ENCODE measurements around the gene MIER2. TPM values are rescaled to one million over a fixed set of nuclear protein-coding genes. Genes with fewer than 3 reads are reported as not detected.

MIER2 gene
- total RNA-seq, 2 donors from 2014 or later, result 15.2 to 22.4 TPM

GRCh38 chr19:369876-370275 is 25.3 kb upstream of the MIER2 start:
- peaks cover 0 to 7% of the 10 kb centered on the region in 2 donors for H3K4me1 ChIP-seq
- DNase-seq (ENCODE audit: low spot score), result no peak
- H3K36me3 ChIP-seq, result no peaks in the 10 kb centered on the region
- TF ChIP-seq CTCF (IDR thresholded peaks at IDR 0.05), result no peak
- H3K4me3 ChIP-seq, result no peak overlapping the region
- H3K27me3 ChIP-seq, result no peaks in the 10 kb centered on the region
- H3K9me3 ChIP-seq, result no peaks in the 10 kb centered on the region
- no peak overlapping the region for H3K27ac ChIP-seq

GRCh38 chr19:369256-369655 is 24.7 kb upstream of the MIER2 start:
- Histone ChIP-seq H3K4me1 (peaks cover 0 to 7% of the 10 kb centered on the region in 2 donors), H3K27me3 (no peaks in the 10 kb centered on the region), H3K36me3 (no peaks in the 10 kb centered on the region), H3K9me3 (no peaks in the 10 kb centered on the region), H3K27ac (no peak overlapping the region), H3K4me3 (no peak overlapping the region)
- TF ChIP-seq CTCF (IDR thresholded peaks at IDR 0.05), result no peak
- no peak for DNase-seq (ENCODE audit: low spot score)

DNA sequence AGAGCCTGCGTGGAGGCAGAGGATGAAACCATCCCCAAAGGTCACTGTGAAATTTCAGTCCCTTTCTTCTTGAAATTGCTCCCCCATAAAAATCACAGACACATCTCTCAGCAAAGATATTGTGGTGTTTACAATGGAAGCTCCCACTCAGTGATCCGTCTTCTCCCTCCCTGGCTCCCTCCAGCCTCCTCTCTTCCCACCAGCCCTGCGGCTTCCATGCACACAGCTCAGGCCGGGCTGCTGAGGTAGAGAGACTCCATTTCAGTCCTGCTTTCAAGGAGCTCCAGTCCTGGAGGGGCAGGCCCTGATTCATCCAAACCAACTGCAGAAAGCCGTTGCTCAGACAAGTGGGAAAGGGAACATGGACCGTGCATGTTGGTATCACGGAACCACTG is 24.0 kb upstream of the MIER2 start:
- H3K27ac ChIP-seq, result no peak overlapping the region
- DNase-seq (ENCODE audit: low spot score), result no peak
- no peak for TF ChIP-seq CTCF (IDR thresholded peaks at IDR 0.05)
- no peaks in the 10 kb centered on the region for H3K36me3 ChIP-seq
- no peak overlapping the region for H3K4me3 ChIP-seq
- peaks cover 0 to 7% of the 10 kb centered on the region in 2 donors for H3K4me1 ChIP-seq
- H3K27me3 ChIP-seq, result no peaks in the 10 kb centered on the region
- no peaks in the 10 kb centered on the region for H3K9me3 ChIP-seq

DNA sequence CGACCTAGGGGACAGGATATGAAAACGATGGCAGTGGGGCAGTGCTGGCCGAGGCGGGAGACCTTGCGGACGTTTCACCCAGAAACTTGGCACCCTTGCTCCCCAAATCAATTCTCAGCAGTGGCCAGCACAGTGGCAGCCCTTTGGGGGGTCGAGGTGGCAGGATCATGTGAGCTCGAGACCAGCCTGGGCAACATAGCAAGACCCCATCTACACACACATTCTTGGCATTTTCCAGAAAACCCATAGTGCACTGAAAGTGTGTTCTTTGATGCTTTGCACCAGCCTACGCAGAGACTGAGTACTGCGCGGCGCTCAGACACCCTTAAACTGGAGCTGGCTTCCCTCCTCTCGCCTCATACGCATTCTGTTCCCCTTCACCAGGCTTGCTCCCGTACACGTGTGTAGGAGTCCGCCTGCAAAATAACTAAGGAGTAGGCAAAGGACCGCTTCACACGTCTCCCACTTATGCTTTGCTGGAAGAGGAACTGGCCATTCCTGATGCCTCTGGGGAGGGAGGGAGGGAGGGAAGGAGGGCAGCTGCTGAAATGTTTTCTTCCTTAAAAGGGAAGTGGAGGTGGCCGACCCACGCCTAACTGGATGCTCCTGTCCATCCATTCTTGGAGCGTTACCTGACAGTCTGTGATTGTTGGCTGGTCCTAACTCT is 23.5 kb upstream of the MIER2 start:
- no peak for DNase-seq (ENCODE audit: low spot score)
- Histone ChIP-seq H3K27ac (no peak overlapping the region), H3K4me3 (no peak overlapping the region), H3K27me3 (no peaks in the 10 kb centered on the region), H3K9me3 (no peaks in the 10 kb centered on the region), H3K4me1 (peaks cover 0 to 7% of the 10 kb centered on the region in 2 donors), H3K36me3 (no peaks in the 10 kb centered on the region)
- no peak for TF ChIP-seq CTCF (IDR thresholded peaks at IDR 0.05)

DNA sequence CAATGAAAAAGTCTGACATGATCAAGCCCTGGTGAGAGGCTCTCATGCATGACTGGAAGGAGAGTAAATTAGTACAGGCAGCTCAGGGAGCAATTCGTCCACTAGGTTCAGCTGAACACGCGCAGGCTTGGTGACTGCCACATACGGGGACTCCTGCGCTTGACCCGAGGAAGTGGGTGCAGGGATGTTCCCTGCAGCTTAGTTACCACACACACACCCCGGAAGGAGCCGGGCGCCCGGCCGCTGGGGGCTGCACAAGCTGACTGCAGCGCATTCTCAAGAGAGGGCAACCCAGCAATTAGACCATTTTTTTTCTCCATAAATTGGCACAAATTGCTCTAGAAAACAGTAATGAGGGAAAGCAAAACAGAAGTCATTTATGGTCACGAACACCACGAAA is 23.0 kb upstream of the MIER2 start:
- TF ChIP-seq CTCF (IDR thresholded peaks at IDR 0.05), result no peak
- no peak overlapping the region for H3K4me3 ChIP-seq
- H3K27ac ChIP-seq, result no peak overlapping the region
- DNase-seq (ENCODE audit: low spot score), result no peak
- no peaks in the 10 kb centered on the region for H3K36me3 ChIP-seq
- peaks cover 0 to 7% of the 10 kb centered on the region in 2 donors for H3K4me1 ChIP-seq
- H3K27me3 ChIP-seq, result no peaks in the 10 kb centered on the region
- no peaks in the 10 kb centered on the region for H3K9me3 ChIP-seq

- H3K27me3 ChIP-seq, result no peaks in the 10 kb centered on the region
- no peak for DNase-seq (ENCODE audit: low spot score)
- H3K36me3 ChIP-seq, result no peaks in the 10 kb centered on the region
- H3K9me3 ChIP-seq, result no peaks in the 10 kb centered on the region
- H3K4me3 ChIP-seq, result no peak overlapping the region
- no peak overlapping the region for H3K27ac ChIP-seq
- TF ChIP-seq CTCF (IDR thresholded peaks at IDR 0.05), result no peak
- peaks cover 0 to under 1% of the 10 kb centered on the region in 2 donors for H3K4me1 ChIP-seq
Measured at GRCh38 chr19:366951-367350, 22.4 kb upstream of the MIER2 start.

Data from right atrium auricular region (tissue), 2 donors.